Dedifferentiated amniotic fluid mesenchymal stem cell (primary cell): ENCODE data around the gene ATP4A.
"Not testable (repeated sequence)": the region's sequence is repeated elsewhere in the genome, so short reads cannot be mapped to it uniquely, and the experiment has no call there.

Experiments
- DNase-seq: peaks from one replicate; pipeline ENCODE4 v3.0.0-alpha.2; 2016; ENCODE audit errors: extremely low spot score

Gene ATP4A

DNA sequence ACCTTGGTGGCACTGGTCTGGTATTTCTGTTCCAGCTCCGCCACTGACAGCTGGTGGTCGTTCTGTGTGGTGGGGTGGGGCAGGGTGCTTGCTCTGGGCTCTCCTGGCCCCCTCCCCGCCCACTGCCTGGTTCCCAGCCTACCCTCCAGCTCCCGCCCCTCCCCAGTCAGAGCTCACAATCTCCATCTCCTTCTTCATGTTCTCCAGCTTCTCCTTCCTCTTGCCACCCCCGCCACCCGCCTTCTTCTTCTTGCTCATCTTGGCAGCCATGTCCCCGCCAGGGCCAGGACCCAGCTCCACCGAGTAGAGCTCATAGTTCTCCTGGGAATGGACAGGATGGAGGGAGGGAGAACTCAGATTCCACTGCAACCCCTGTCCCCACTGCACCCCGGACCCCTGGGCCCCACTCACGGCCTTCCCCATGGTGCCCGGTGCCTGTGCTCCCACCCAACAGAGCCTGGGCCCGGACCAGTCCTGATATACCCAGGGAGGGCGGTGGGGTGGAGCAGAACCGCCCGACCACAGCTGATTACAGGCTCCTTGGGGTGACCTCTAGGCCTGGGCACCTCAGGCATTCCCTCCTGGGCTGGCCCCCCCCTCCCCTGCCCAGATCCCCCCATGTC lies at the start of gene ATP4A:
Gene ATP4A, minus strand, starts transcription at position 452 of the 623 bp plus-strand sequence. Its CDS starts 29 bp downstream, at position 423.
- DNase-seq: no peak

DNA sequence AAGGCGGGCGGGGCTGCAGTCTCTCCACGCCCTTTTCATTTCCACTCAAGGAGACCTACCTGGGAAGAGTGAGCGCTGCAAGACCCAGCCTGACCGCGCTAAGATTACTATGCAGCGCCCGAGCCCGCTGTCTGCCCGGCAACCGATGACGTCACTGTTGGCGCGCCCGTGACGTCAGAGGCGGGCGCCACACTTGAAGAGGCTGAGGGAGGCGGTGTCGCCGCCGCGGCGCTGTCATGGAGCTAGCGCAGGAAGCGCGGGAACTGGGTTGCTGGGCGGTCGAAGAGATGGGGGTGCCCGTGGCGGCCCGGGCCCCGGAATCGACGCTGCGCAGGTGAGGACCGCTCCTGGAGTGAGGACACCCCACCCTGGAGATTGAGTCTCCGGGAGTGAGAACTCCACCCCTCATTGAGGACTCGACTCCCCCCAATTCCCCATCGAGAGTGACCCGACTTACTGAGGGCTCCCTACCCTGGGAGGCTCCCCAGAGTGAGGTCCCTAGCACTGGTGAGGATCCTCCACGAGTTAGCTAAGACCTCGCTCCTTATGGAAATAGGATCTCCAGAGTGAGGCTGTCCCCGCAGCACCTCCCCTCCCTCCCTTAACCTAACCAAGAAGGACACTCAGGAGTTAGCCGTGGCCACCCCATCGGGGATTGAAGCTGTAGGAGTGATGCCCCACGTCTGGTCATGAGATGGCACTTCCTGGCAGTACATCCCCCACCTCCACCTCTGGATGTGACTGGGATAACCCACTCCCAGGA lies 49.3 kb upstream of the ATP4A start, which contains the start of gene HAUS5:
Gene HAUS5, plus strand, starts transcription at position 177 of the 763 bp plus-strand sequence. Its CDS starts 60 bp downstream, at position 237.
- peak; percentile 82 for DNase-seq

DNA sequence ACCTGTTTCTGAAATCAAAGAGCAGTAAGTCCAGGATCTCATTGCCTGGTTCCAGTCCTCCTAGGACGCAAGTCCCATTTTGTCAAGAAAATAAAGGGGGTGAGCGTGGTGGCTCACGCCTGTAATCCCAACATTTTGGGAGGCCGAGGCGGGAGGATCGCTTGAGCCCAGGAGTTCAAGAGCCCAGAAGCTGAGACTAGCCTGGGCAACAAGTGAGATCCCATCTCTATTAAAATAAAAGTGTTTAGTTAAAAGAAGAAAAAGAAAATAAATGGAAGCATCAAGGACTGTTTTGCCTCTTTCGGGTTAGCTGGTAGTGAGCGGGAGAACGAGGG lies 48.7 kb upstream of the ATP4A start:
- no peak for DNase-seq

GRCh38 chr19:35609851-35610353 lies 46.4 kb upstream of the ATP4A start:
- DNase-seq: no peak

DNA sequence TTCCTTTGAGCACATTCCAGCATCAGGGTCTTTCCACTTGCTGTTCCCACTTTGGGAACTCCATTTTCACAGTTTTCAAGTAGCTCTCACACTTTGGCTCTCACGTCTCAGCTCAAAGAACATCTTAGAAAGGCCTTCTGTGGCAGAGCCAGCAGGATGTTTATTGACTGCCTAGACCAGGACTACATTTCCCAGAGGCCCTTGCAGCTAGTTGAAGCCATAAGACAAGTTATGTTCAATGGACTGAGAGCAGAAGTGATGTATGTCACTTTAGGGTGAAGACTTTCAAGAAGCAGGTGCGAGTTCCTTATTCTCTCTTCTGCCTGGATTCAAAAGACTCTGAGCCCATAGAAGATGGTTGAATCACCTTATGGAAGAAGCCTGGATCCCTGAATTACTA lies 44.8 kb upstream of the ATP4A start:
- no peak for DNase-seq

GRCh38 chr19:35607661-35608060 lies 44.2 kb upstream of the ATP4A start:
- no peak for DNase-seq

GRCh38 chr19:35607170-35607569 lies 43.7 kb upstream of the ATP4A start:
- DNase-seq: not testable (repeated sequence)

DNA sequence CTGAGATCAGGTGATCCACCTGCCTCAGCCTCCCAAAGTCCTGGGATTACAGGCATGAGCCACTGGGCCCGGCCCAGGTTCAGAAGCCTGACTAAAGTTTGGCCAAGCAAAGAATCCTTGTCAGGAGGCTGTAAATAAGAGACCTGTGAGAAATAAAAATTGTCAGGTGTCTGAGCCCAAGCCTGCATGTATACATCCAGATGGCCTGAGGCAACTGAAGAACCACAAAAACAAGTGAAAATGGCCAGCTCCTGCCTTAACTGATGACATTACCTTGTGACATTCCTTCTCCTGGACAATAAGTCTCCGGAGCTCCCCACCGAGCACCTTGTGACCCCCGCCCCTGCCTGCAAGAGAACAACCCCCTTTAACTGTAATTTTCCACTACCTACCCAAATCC lies 41.0 kb upstream of the ATP4A start:
- DNase-seq: not testable (repeated sequence)

DNA sequence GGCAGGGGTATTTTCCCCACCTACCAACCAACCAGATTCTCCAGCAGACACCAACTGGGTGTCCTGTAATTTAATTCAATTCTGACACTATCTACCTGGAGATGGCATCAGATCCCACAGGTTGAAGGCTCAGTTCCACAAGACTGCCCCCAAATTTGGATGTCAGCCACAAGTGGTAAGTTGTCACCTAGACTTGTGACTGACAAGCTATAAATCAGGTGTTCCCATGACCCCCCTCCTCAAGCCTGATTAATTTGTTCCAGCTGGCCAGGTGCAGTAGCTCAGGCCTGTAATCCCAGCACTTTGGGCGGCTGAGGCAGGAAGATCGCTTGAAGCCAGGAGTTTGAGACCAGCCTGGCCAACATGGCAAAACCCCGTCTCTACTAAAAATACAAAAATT lies 38.5 kb upstream of the ATP4A start:
- DNase-seq: no peak

- DNase-seq: no peak
These were observed 33.0 kb upstream of the ATP4A start for GRCh38 chr19:35596366-35596999.

- DNase-seq: no peak
These were observed 32.5 kb upstream of the ATP4A start for GRCh38 chr19:35595928-35596327.

DNA sequence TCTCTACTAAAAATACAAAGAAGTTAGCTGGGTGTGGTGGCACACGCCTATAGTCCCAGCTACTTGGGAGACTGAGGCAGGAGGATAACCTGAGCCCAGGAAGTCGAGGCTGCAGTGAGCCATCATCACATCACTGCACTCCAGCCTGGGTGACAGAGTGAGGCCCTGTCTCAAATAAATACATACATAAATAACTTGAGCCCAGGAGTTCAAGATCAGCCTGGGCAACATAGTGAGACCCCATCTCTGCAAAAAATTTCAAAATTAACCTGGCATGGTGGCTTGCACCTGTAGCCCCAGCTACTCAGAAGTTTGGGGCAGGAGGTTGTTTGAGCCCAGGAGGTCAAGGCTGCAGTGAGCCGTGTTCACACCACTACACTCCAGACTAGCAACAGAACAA lies 31.6 kb upstream of the ATP4A start:
- DNase-seq: not testable (repeated sequence)

GRCh38 chr19:35592226-35592625 lies 28.8 kb upstream of the ATP4A start:
- no peak for DNase-seq

- no peak for DNase-seq
These were observed 27.4 kb upstream of the ATP4A start for GRCh38 chr19:35590875-35591274.

- DNase-seq: no peak
These were observed 23.9 kb upstream of the ATP4A start for GRCh38 chr19:35587321-35587720.

DNA sequence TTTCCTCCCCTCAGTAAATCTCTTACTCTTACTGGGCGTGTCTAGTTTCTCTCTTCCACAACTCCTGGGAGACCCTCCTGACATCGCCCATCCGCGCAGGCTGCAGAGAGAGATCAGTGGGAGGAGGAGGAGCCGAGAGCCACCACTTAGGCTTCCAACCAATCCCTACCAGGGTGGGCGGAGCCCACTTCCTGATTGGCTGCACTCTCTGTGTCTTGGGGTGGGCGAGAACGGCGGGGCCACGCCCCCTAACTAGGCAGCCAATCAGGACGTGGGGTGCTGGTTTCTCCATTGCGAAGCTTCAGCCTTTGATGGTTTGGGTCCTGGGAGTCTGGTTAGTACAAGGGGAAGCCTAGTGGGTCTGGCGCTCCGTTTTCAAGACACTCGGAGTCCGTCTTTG lies 22.4 kb upstream of the ATP4A start, which contains the start of gene PMIS2:
Gene PMIS2, plus strand, starts transcription at position 326 of the 400 bp plus-strand sequence. CDS start 87 bp downstream, outside the sequence.
- DNase-seq: no peak

- no peak for DNase-seq
These were observed 19.3 kb upstream of the ATP4A start for GRCh38 chr19:35582760-35583159.

GRCh38 chr19:35578707-35579106 lies 15.2 kb upstream of the ATP4A start:
- no peak for DNase-seq

DNA sequence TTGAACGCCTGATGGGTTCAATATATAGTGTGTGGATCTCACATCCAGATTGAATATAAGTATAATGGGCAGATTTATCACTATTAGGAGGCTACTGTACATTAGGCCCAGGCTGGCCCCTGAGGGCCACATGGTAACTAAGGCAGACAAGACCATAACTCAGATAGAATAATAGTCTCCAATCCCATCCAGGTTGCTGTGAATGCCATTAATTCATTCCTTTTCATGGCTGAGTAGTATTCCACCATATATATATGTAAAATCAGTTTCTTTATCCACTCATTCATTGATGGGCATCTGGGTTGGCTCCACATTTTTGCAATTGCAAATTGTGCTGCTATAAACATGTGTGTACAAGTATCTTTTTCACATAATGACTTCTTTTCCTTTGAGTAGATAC lies 14.5 kb upstream of the ATP4A start:
- no peak for DNase-seq

DNA sequence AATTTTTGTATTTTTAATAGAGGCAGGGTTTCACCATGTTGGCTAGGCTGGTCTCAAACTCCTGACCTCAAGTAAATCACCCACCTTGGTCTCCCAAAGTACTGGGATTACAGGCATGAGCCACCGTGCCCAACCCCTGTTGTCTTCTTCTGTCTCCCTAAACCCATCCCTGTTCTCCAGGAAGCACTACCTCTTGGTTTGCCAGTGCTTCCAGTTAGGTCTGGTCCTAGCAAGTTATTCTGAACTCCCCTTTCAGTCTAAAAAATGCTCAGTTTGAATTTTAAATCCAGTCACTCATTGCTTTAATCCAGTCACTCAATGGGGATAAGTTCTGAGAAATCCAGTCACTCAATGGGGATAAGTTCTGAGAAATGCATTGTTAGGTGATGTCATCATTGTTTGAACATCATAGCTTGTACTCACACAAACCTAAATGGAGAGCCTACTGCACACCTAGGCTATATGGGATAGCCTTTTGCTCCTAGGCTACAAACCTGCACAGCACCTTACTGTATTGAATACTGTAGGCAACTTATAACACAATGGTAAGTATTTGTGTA lies 8.0 kb upstream of the ATP4A start:
- DNase-seq: no peak

DNA sequence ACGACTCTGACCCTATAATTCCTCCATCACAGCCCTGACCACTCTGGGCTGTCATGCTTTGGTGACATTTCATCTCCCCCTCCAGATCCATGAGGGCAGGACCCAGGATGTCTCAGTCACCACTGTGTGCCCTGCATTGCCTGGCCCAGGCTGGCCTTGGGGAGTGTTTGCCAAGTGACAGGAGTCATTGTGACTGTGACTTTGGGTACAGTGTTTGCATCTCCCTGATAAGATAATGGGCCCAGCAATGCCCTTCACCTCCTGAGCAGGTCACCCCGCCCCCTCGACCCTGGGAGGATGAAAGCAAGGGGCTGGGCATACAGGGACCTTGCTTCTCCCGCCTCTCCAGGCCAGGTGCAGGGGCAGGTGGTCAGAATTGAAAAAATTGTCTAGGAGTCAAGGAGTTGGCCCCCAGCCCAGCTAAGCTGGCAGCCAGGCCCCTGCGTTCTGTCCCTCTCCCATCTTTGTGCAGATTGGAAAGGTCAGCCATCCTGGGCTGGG lies 5.9 kb upstream of the ATP4A start:
- DNase-seq: no peak

DNA sequence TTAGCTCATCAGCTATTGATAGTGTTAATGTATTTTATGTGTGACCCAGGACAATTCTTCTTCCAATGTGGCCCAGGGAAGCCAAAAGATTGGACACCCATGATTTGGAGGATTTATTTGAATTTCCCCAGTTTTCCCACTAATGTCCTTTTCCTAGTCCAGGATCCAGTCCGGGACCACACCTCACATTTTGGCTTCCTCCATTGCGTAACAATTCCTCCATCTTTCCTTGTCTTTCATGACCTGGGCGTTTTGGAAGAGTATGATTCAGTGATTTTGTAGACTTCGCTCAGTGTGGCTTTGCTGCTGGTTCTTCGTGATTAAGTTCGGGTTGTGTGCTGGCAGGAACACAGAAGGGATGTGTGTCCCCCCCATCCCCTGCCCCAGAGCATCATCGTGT lies 3.3 kb upstream of the ATP4A start:
- no peak for DNase-seq
